Esophagus (tissue), 2 donors: ENCODE results near the gene CHI3L1. TPM values are rescaled to one million over a fixed set of nuclear protein-coding genes. Genes with fewer than 3 reads are reported as not detected.
"Not testable (repeated sequence)": the region's sequence is repeated elsewhere in the genome, so short reads cannot be mapped to it uniquely, and the experiment has no call there.

Experiments used
- H3K27ac ChIP-seq, 2 donors: one replicate each; pipeline ENCODE4 v1.5.1; 2013; ENCODE audit warnings: low read depth in 2 of 2, mild to moderate bottlenecking in 2 of 2, inconsistent platforms in 1 of 2, low read length in 1 of 2, moderate library complexity in 1 of 2
- H3K27me3 ChIP-seq, 2 donors: one replicate each; pipeline ENCODE4 v1.6.1; 2013; ENCODE audit warnings: low read length in 2 of 2, control low read depth in 1 of 2, mild to moderate bottlenecking in 1 of 2; ENCODE audit not compliant: insufficient read depth in 2 of 2, control insufficient read depth in 1 of 2
- H3K36me3 ChIP-seq, 2 donors: one replicate each; pipeline ENCODE4 v1.6.1; 2013; ENCODE audit warnings: low read length in 1 of 2; ENCODE audit not compliant: control insufficient read depth in 2 of 2, insufficient read depth in 2 of 2
- H3K4me1 ChIP-seq, 2 donors: one replicate each; pipeline ENCODE4 v1.6.1; 2013; ENCODE audit warnings: low read length in 1 of 2; ENCODE audit not compliant: control insufficient read depth in 2 of 2, insufficient read depth in 2 of 2
- H3K4me3 ChIP-seq, 2 donors: one replicate each; pipeline ENCODE4 v1.5.1; 2013; ENCODE audit warnings: low read length in 2 of 2, mild to moderate bottlenecking in 2 of 2, low read depth in 1 of 2, moderate library complexity in 1 of 2
- H3K9me3 ChIP-seq, 2 donors: one replicate each; pipeline ENCODE4 v1.6.1; 2013; ENCODE audit warnings: mild to moderate bottlenecking in 2 of 2, low read depth in 1 of 2, low read length in 1 of 2, moderate library complexity in 1 of 2; ENCODE audit not compliant: control insufficient read depth in 2 of 2, insufficient read depth in 1 of 2
- WGBS, 2 donors: extraction: QIAGEN DNeasy Blood & Tissue Kit; methylation state at CpG; one replicate each; pipeline ENCODE4 v1.1.7; 2013; 5-methylcytosine and 5-hydroxymethylcytosine counted together
- polyA plus RNA-seq, 2 donors: library from polyadenylated mRNA; stranded (reverse); fragments of 200-250 nt; gene quantifications; one replicate each; pipeline ENCODE4 v1.2.3, GENCODE V29; 2013
- donor health status: healthy with polysubstance abuse.
- donor health status: Bipolar disorder and iron deficiency.

The CHI3L1 gene
- polyA plus RNA-seq: 10 to 100 TPM in 1 of 2 donors, 1 to 10 TPM in 1; 3.3 to 19.6 TPM

- Histone ChIP-seq H3K9me3 (no peaks in the 10 kb centered on the region), H3K27me3 (no peaks in the 10 kb centered on the region), H3K4me1 (peaks cover 3 to 13% of the 10 kb centered on the region in 2 donors), H3K27ac (peak within 1 kb of the TSS; percentile 52 to 90), H3K36me3 (no peaks in the 10 kb centered on the region), H3K4me3 (no peak within 1 kb of the TSS)
- 31 to 34% methylated on average over 14 of the region's 14 CpGs for WGBS, 2 donors
Measured at GRCh38 chr1:203186446-203187303, at the start of gene CHI3L1. Gene CHI3L1, minus strand, starts transcription at chr1:203186704. Its CDS starts 81 bp downstream, at chr1:203186623.

- 88 to 91% methylated on average over 7 of the region's 7 CpGs for WGBS, 2 donors
- H3K4me3 ChIP-seq, H3K9me3 ChIP-seq, H3K4me1 ChIP-seq, H3K27ac ChIP-seq, H3K36me3 ChIP-seq, H3K27me3 ChIP-seq: not testable (repeated sequence)
Measured at GRCh38 chr1:203234901-203235300, 48.4 kb upstream of the CHI3L1 start.

- Histone ChIP-seq H3K27ac (no peak within 1 kb of the TSS), H3K4me1 (no peaks in the 10 kb centered on the region), H3K27me3 (no peaks in the 10 kb centered on the region), H3K36me3 (no peaks in the 10 kb centered on the region), H3K4me3 (no peak within 1 kb of the TSS), H3K9me3 (no peaks in the 10 kb centered on the region)
- 89% methylated on average over 7 of the region's 7 CpGs for WGBS, 2 donors
Measured at GRCh38 chr1:203229471-203230135, 43.1 kb upstream of the CHI3L1 start, which contains the start of gene CHIT1. Gene CHIT1, minus strand, starts transcription at chr1:203229673. Its CDS starts 37 bp downstream, at chr1:203229636.

- H3K4me1 ChIP-seq: no peaks in the 10 kb centered on the region
- H3K36me3 ChIP-seq: no peaks in the 10 kb centered on the region
- no peaks in the 10 kb centered on the region for H3K9me3 ChIP-seq
- WGBS, 2 donors: 69 to 73% methylated on average over 4 of the region's 4 CpGs
- H3K27me3 ChIP-seq: no peaks in the 10 kb centered on the region
- H3K4me3 ChIP-seq: no peak overlapping the region
- no peak overlapping the region for H3K27ac ChIP-seq
Measured at GRCh38 chr1:203228670-203229069, 42.2 kb upstream of the CHI3L1 start.

- 84 to 87% methylated on average over 9 of the region's 9 CpGs for WGBS, 2 donors
- no peak overlapping the region for H3K4me3 ChIP-seq
- no peaks in the 10 kb centered on the region for H3K36me3 ChIP-seq
- no peaks in the 10 kb centered on the region for H3K9me3 ChIP-seq
- no peak overlapping the region for H3K27ac ChIP-seq
- H3K4me1 ChIP-seq: no peaks in the 10 kb centered on the region
- H3K27me3 ChIP-seq: no peaks in the 10 kb centered on the region
Measured at GRCh38 chr1:203227371-203228083, 41.0 kb upstream of the CHI3L1 start.

GRCh38 chr1:203225071-203225470 is 38.6 kb upstream of the CHI3L1 start:
- H3K27me3 ChIP-seq: no peaks in the 10 kb centered on the region
- H3K27ac ChIP-seq: no peak overlapping the region
- no peak overlapping the region for H3K4me3 ChIP-seq
- H3K36me3 ChIP-seq: no peaks in the 10 kb centered on the region
- H3K4me1 ChIP-seq: no peaks in the 10 kb centered on the region
- 58 to 61% methylated on average over 4 of the region's 4 CpGs for WGBS, 2 donors
- H3K9me3 ChIP-seq: no peaks in the 10 kb centered on the region

- H3K27ac ChIP-seq: no peak overlapping the region
- WGBS, 2 donors: 81 to 87% methylated on average over 18 of the region's 18 CpGs
- no peaks in the 10 kb centered on the region for H3K9me3 ChIP-seq
- no peaks in the 10 kb centered on the region for H3K27me3 ChIP-seq
- no peaks in the 10 kb centered on the region for H3K4me1 ChIP-seq
- no peak overlapping the region for H3K4me3 ChIP-seq
- no peaks in the 10 kb centered on the region for H3K36me3 ChIP-seq
Measured at GRCh38 chr1:203223012-203223775, 36.7 kb upstream of the CHI3L1 start.

- Histone ChIP-seq H3K4me1 (no peaks in the 10 kb centered on the region), H3K9me3 (no peaks in the 10 kb centered on the region), H3K4me3 (no peak overlapping the region), H3K27ac (no peak overlapping the region), H3K27me3 (no peaks in the 10 kb centered on the region), H3K36me3 (no peaks in the 10 kb centered on the region)
- 81 to 86% methylated on average over 8 of the region's 8 CpGs for WGBS, 2 donors
Measured at GRCh38 chr1:203219934-203220333, 33.4 kb upstream of the CHI3L1 start.

GRCh38 chr1:203219171-203219570 is 32.7 kb upstream of the CHI3L1 start:
- WGBS, 2 donors: 83 to 89% methylated on average over 1 of the region's 1 CpG
- Histone ChIP-seq H3K36me3 (no peaks in the 10 kb centered on the region), H3K4me1 (no peaks in the 10 kb centered on the region), H3K27me3 (no peaks in the 10 kb centered on the region), H3K4me3 (no peak overlapping the region), H3K27ac (no peak overlapping the region), H3K9me3 (no peaks in the 10 kb centered on the region)
